ENCODE data around the gene NME5.

Gene NME5

GRCh38 chr5:138129347-138129746 lies 9.9 kb downstream of the NME5 start:
- TF ChIP-seq CTCF (IDR thresholded peaks at IDR 0.05; ENCODE audit: extremely low read depth, missing control alignments), result no peak
- no peak for DNase-seq (ENCODE audit: low spot score)

GRCh38 chr5:138128334-138128733 lies 10.9 kb downstream of the NME5 start:
- DNase-seq (ENCODE audit: low spot score), result no peak

GRCh38 chr5:138115254-138115653 lies 24.0 kb downstream of the NME5 start:
- no peak for TF ChIP-seq CTCF (IDR thresholded peaks at IDR 0.05; ENCODE audit: extremely low read depth, missing control alignments)
- DNase-seq (ENCODE audit: low spot score), result no peak

More at GRCh38 chr5:138128334-138128733, 10.9 kb downstream of the NME5 start:
- TF ChIP-seq CTCF (IDR thresholded peaks at IDR 0.05; ENCODE audit: extremely low read depth, missing control alignments), result no peak

- DNase-seq (ENCODE audit: low spot score), result no peak
- TF ChIP-seq CTCF (IDR thresholded peaks at IDR 0.05; ENCODE audit: extremely low read depth, missing control alignments), result no peak
Measured at GRCh38 chr5:138111937-138112336, 27.3 kb downstream of the NME5 start.

GRCh38 chr5:138111181-138111580 lies 28.0 kb downstream of the NME5 start:
- no peak for TF ChIP-seq CTCF (IDR thresholded peaks at IDR 0.05; ENCODE audit: extremely low read depth, missing control alignments)
- no peak for DNase-seq (ENCODE audit: low spot score)

- TF ChIP-seq CTCF (IDR thresholded peaks at IDR 0.05; ENCODE audit: extremely low read depth, missing control alignments), result no peak
Measured at GRCh38 chr5:138110266-138110963, 28.8 kb downstream of the NME5 start.

GRCh38 chr5:138109463-138110265 lies 29.6 kb downstream of the NME5 start:
- TF ChIP-seq CTCF (IDR thresholded peaks at IDR 0.05; ENCODE audit: extremely low read depth, missing control alignments), result no peak
- no peak for DNase-seq (ENCODE audit: low spot score)

More at GRCh38 chr5:138110266-138110963, 28.8 kb downstream of the NME5 start:
- DNase-seq (ENCODE audit: low spot score), result no peak

All from GM20000 (cell line).